B cell (primary cell): ENCODE measurements around the gene CSMD2. TPM values are rescaled to one million over a fixed set of nuclear protein-coding genes. Genes with fewer than 3 reads are reported as not detected.

Experiments used
- ATAC-seq: fragments of 200-7000 bp; cut with Tn5 transposase; one replicate; pipeline ENCODE4 v1.10.0; 2021; ENCODE audit warnings: low read depth, mild to moderate bottlenecking, moderate number of reproducible peaks, moderate library complexity
- CTCF ChIA-PET: fragments of 350-600 bp; sonication (Branson Sonifier 250); formaldehyde crosslinking; loops from one replicate; lab custom pipeline; 2021; ENCODE audit warnings: antibody characterized with exemption, inconsistent platforms; lab: Charles Lee
- POLR2A ChIA-PET: fragments of 350-600 bp; sonication (Branson Sonifier 250); formaldehyde crosslinking; loops from one replicate; lab custom pipeline; 2021; ENCODE audit warnings: antibody characterized with exemption; lab: Charles Lee
- DNase-seq: peaks from one replicate; pipeline ENCODE4 v3.0.0; 2013
- H2AFZ ChIP-seq: 2 replicates; pipeline ENCODE4 v1.6.1; 2012; ENCODE audit warnings: mild to moderate bottlenecking, low read depth, low read length; ENCODE audit not compliant: insufficient read depth, poor library complexity, severe bottlenecking
- H3K27ac ChIP-seq, 2 donors: 1 replicate in 1 of 2; 2 replicates in 1 of 2; pipeline ENCODE4 v1.5.1; 2012 to 2013; ENCODE audit warnings: low read length in 2 of 2, mild to moderate bottlenecking in 2 of 2, moderate library complexity in 1 of 2
- H3K27me3 ChIP-seq, 4 experiments: fragments of 200-600 bp in 1 of 4; sonication (generic) in 1 of 4; replicated peaks in 1 of 4; 1 replicate in 2 of 4; 2 replicates in 2 of 4; pipeline versions ENCODE4 v1.6.1 to v1.7.0; 2013 to 2016; ENCODE audit warnings: low read length in 3 of 4, mild to moderate bottlenecking in 2 of 4, mixed read lengths in 1 of 4, moderate library complexity in 1 of 4; ENCODE audit not compliant: insufficient read depth in 4 of 4, control insufficient read depth in 3 of 4; ENCODE audit errors: control extremely low read depth in 1 of 4
- H3K36me3 ChIP-seq, 2 experiments: replicated peaks in 1 of 2; 1 replicate in 1 of 2; 2 replicates in 1 of 2; pipeline versions ENCODE4 v1.6.1 to v1.7.1; 2013; ENCODE audit warnings: low read length in 1 of 2; ENCODE audit not compliant: insufficient read depth in 2 of 2, control insufficient read depth in 1 of 2; ENCODE audit errors: control extremely low read depth in 1 of 2, extremely low read depth in 1 of 2
- H3K4me1 ChIP-seq, 2 donors: fragments of 200-600 bp in 1 of 2; sonication (generic) in 1 of 2; 1 replicate in 1 of 2; 2 replicates in 1 of 2; pipeline versions ENCODE4 v1.5.1 to v1.6.1; 2013 to 2017; ENCODE audit warnings: low read length in 2 of 2; ENCODE audit not compliant: control insufficient read depth in 2 of 2, insufficient read depth in 2 of 2
- H3K4me2 ChIP-seq: replicated peaks from 2 replicates; pipeline ENCODE3; 2012; ENCODE audit warnings: mild to moderate bottlenecking, low read depth, low read length; ENCODE audit not compliant: poor library complexity, severe bottlenecking
- H3K4me3 ChIP-seq, 5 experiments: fragments of 200-600 bp in 1 of 5; sonication (generic) in 1 of 5; 1 replicate in 3 of 5; 2 replicates in 2 of 5; pipeline versions ENCODE4 v1.5.1 to v1.7.0; 2011 to 2016; ENCODE audit warnings: low read length in 4 of 5, mild to moderate bottlenecking in 4 of 5, low read depth in 2 of 5, control low read depth in 1 of 5, moderate library complexity in 1 of 5; ENCODE audit not compliant: insufficient read depth in 1 of 5; ENCODE audit errors: control extremely low read depth in 1 of 5, extremely low read depth in 1 of 5
- H3K79me2 ChIP-seq: fragments of 200-600 bp; sonication (generic); one replicate; pipeline ENCODE4 v1.6.0; 2016; ENCODE audit warnings: low read length; ENCODE audit not compliant: control insufficient read depth, insufficient read depth
- H3K9ac ChIP-seq: fragments of 200-600 bp; sonication (generic); 2 replicates; pipeline ENCODE4 v1.6.1; 2017; ENCODE audit warnings: mild to moderate bottlenecking, low read length, moderate library complexity
- H3K9me3 ChIP-seq, 3 donors: one replicate each; pipeline versions ENCODE4 v1.6.1 to v1.7.1; 2013; ENCODE audit warnings: low read length in 2 of 3; ENCODE audit not compliant: control insufficient read depth in 2 of 3, insufficient read depth in 1 of 3; ENCODE audit errors: control extremely low read depth in 1 of 3
- H4K20me1 ChIP-seq: 2 replicates; pipeline ENCODE4 v1.6.0; 2012; ENCODE audit warnings: mild to moderate bottlenecking, low read length; ENCODE audit not compliant: insufficient read depth, control insufficient read depth, poor library complexity, severe bottlenecking
- H3K27ac Mint-ChIP-seq: one replicate; pipeline ENCODE4 v1.8.0; 2021; ENCODE audit warnings: mixed read lengths
- H3K27me3 Mint-ChIP-seq: one replicate; pipeline ENCODE4 v1.8.0; 2021; ENCODE audit warnings: mixed read lengths
- H3K4me1 Mint-ChIP-seq: one replicate; pipeline ENCODE4 v1.8.0; 2021; ENCODE audit warnings: mixed read lengths
- H3K4me3 Mint-ChIP-seq: one replicate; pipeline ENCODE4 v1.8.0; 2021; ENCODE audit warnings: mixed read lengths
- H3K9me3 Mint-ChIP-seq: one replicate; pipeline ENCODE4 v1.8.0; 2022; ENCODE audit warnings: mixed read lengths; ENCODE audit not compliant: insufficient read depth
- EZH2 ChIP-seq: IDR thresholded peaks from 2 replicates; pipeline ENCODE4 v1.6.1; 2012; ENCODE audit warnings: borderline replicate concordance, low read depth, mild to moderate bottlenecking, moderate library complexity, low read length; ENCODE audit not compliant: insufficient read depth, poor library complexity, severe bottlenecking
- WGBS: methylation state at CpG from one replicate; pipeline ENCODE4 v1.1.5; 2013; ENCODE audit warnings: missing lambda C conversion rate; ENCODE audit not compliant: insufficient coverage; 5-methylcytosine and 5-hydroxymethylcytosine counted together
- intact Hi-C: fragments of 100-400 bp; cut with micrococcal nuclease; formaldehyde crosslinking; loops from one replicate; pipeline ENCODE4 v1.10.0; 2022
- polyA plus RNA-seq: library from polyadenylated mRNA; depleted of rRNA; stranded (reverse); fragments of >200 nt; gene quantifications from 2 replicates; pipeline ENCODE4 v1.2.3, GENCODE V29; 2012
- total RNA-seq, 2 donors: library from RNA; stranded (reverse); fragments of 120-200 nt in 1 of 2; gene quantifications; 1 replicate in 1 of 2; 2 replicates in 1 of 2; pipeline versions ENCODE4 v1.2.3 to v1.2.4, GENCODE V29; 2013 to 2022
- TF ChIP-seq, protein P1 (sequence below): fragments of 200-600 bp; IDR thresholded peaks from one replicate; pipeline ENCODE4 v1.8.0; 2022; ENCODE audit warnings: antibody characterized with exemption, mild to moderate bottlenecking

The CSMD2 gene
- total and polyA plus RNA-seq, 2 donors (not counting 1 experiment from before 2014, with no cell fraction given) = not detected

DNA sequence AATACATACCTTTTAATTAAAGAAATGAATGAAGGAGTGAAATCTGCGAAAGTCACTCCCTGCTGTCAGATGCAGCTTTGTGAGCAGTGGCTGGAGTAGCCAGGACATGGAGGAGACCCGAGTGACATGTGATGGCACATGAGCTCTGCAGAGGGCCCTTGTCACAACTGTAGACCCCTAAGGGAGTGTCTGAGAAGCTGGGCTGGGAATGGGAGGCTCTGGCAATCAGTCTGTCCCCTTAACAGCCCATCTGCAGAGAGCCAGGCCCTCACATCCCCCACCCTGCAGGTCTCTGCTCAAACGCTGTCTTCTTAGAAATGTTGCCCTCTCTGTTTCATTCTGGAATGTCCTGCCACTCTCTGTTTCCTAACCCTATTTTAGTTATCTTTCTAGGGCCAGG, 176.9 kb downstream of the CSMD2 start:
- no peaks in the 10 kb centered on the region for H4K20me1 ChIP-seq
- CTCF ChIA-PET = no interaction called here
- no peaks in the 10 kb centered on the region for H3K79me2 ChIP-seq
- no peaks in the 10 kb centered on the region for H3K4me1 ChIP-seq
- DNase-seq (no peak), ATAC-seq (no peak)
- H3K4me3 ChIP-seq = no peak overlapping the region
- Mint-ChIP-seq H3K4me3 (no peak overlapping the region), H3K9me3 (no peaks in the 10 kb centered on the region), H3K4me1 (no peaks in the 10 kb centered on the region), H3K27me3 (peaks cover 20% of the 10 kb centered on the region), H3K27ac (no peak overlapping the region)
- H3K36me3 ChIP-seq = no peaks in the 10 kb centered on the region
- H3K27ac ChIP-seq = no peak overlapping the region
- no peaks in the 10 kb centered on the region for H3K27me3 ChIP-seq
- POLR2A ChIA-PET = no interaction called here
- WGBS = 63% methylated on average over 1 of the region's 3 CpGs
- no peak overlapping the region for H3K4me2 ChIP-seq
- TF ChIP-seq, protein P1, sequence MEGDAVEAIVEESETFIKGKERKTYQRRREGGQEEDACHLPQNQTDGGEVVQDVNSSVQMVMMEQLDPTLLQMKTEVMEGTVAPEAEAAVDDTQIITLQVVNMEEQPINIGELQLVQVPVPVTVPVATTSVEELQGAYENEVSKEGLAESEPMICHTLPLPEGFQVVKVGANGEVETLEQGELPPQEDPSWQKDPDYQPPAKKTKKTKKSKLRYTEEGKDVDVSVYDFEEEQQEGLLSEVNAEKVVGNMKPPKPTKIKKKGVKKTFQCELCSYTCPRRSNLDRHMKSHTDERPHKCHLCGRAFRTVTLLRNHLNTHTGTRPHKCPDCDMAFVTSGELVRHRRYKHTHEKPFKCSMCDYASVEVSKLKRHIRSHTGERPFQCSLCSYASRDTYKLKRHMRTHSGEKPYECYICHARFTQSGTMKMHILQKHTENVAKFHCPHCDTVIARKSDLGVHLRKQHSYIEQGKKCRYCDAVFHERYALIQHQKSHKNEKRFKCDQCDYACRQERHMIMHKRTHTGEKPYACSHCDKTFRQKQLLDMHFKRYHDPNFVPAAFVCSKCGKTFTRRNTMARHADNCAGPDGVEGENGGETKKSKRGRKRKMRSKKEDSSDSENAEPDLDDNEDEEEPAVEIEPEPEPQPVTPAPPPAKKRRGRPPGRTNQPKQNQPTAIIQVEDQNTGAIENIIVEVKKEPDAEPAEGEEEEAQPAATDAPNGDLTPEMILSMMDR = no peak
- TF ChIP-seq EZH2 = no peak
- intact Hi-C loops = no loop called here
- H3K9me3 ChIP-seq = no peaks in the 10 kb centered on the region
- no peak overlapping the region for H2AFZ ChIP-seq
- no peak overlapping the region for H3K9ac ChIP-seq

DNA sequence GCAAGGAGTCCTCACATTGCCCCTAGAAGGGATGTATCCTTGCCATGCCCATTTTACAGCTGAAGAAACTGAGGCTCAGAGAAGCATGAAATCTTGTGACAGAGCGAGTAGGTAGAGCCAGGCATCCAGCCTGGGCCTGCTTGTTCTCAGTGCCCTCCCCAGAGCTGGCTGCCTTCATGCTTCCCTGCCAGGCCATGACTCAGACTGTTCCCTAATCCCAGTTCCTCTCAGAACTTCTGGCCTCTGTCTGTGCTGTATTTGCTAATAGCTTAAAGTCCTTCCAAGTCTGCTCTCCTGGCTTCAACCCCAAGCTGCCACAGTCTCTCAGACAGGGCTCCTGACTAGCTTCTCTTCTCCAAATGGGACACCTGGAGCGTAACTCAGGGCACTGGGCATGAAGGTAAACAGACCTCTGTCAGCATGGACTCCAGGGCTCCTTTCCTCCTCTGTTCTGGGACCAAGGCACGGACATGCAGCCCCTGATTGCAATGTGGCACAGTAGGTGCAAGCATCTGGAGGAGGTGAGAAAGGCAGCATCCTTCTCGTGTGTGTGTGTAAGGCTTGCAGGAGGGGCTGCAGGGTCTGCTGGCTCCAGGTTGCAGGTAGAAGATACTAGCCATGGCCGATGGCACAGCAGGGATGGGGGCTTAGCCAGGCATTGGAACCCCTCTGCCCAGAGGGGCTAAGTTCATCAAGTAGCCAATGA, 178.5 kb downstream of the CSMD2 start:
- Mint-ChIP-seq H3K27ac (no peak overlapping the region), H3K27me3 (peaks cover 30% of the 10 kb centered on the region)
- CTCF ChIA-PET = no interaction called here

More for the DNA sequence above, 178.5 kb downstream of the CSMD2 start:
- Histone ChIP-seq H3K4me3 (no peak overlapping the region), H3K4me1 (no peaks in the 10 kb centered on the region), H3K27ac (no peak overlapping the region), H3K4me2 (no peak overlapping the region), H3K9me3 (no peaks in the 10 kb centered on the region), H2AFZ (no peak overlapping the region), H3K79me2 (no peaks in the 10 kb centered on the region), H4K20me1 (no peaks in the 10 kb centered on the region), H3K36me3 (no peaks in the 10 kb centered on the region), H3K27me3 (peaks cover 0 to 3% (median 0%) of the 10 kb centered on the region in 4 experiments), H3K9ac (no peak overlapping the region)
- ATAC-seq (no peak), DNase-seq (no peak)
- Mint-ChIP-seq H3K9me3 (no peaks in the 10 kb centered on the region), H3K4me3 (no peak overlapping the region), H3K4me1 (no peaks in the 10 kb centered on the region)
- TF ChIP-seq EZH2 = no peak
- TF ChIP-seq, protein P1 = no peak
- WGBS = 76% methylated on average over 5 of the region's 5 CpGs
- intact Hi-C loops = no loop called here
- POLR2A ChIA-PET = no interaction called here
